Measurements from ENCODE around the gene ANKRD23.

The ANKRD23 gene

GRCh38 chr2:96792772-96793749 is 50.8 kb downstream of the ANKRD23 start:
- no peaks in the 10 kb centered on the region for H3K9me3 ChIP-seq

GRCh38 chr2:96789245-96789617 is 54.6 kb downstream of the ANKRD23 start:
- H3K27me3 ChIP-seq: no peaks in the 10 kb centered on the region
- no peaks in the 10 kb centered on the region for H3K36me3 ChIP-seq
- no peak for TF ChIP-seq CTCF (IDR thresholded peaks at IDR 0.05; ENCODE audit: low read depth, low read length)
- no peaks in the 10 kb centered on the region for H3K4me1 ChIP-seq
- no peak overlapping the region for H3K4me3 ChIP-seq (ENCODE audit: low read depth, low read length)
- H3K9me3 ChIP-seq: no peaks in the 10 kb centered on the region
- DNase-seq: no peak

More at GRCh38 chr2:96792772-96793749, 50.8 kb downstream of the ANKRD23 start:
- Histone ChIP-seq H3K4me1 (no peaks in the 10 kb centered on the region), H3K36me3 (no peaks in the 10 kb centered on the region), H3K4me3 (ENCODE audit: low read depth, low read length) (no peak overlapping the region), H3K27me3 (no peaks in the 10 kb centered on the region)
- TF ChIP-seq CTCF (IDR thresholded peaks at IDR 0.05; ENCODE audit: low read depth, low read length): no peak
- no peak for DNase-seq

GRCh38 chr2:96788442-96789244 is 55.2 kb downstream of the ANKRD23 start:
- TF ChIP-seq CTCF (IDR thresholded peaks at IDR 0.05; ENCODE audit: low read depth, low read length): no peak
- Histone ChIP-seq H3K36me3 (no peaks in the 10 kb centered on the region), H3K27me3 (no peaks in the 10 kb centered on the region), H3K4me1 (no peaks in the 10 kb centered on the region), H3K4me3 (ENCODE audit: low read depth, low read length) (no peak overlapping the region), H3K9me3 (no peaks in the 10 kb centered on the region)
- DNase-seq: no peak

All from BE2C (cell line).